ENCODE results near the gene NMU.

GRCh38 chr4:55560096-55560495 lies 76.0 kb downstream of the NMU start:
- TF ChIP-seq, protein P1, sequence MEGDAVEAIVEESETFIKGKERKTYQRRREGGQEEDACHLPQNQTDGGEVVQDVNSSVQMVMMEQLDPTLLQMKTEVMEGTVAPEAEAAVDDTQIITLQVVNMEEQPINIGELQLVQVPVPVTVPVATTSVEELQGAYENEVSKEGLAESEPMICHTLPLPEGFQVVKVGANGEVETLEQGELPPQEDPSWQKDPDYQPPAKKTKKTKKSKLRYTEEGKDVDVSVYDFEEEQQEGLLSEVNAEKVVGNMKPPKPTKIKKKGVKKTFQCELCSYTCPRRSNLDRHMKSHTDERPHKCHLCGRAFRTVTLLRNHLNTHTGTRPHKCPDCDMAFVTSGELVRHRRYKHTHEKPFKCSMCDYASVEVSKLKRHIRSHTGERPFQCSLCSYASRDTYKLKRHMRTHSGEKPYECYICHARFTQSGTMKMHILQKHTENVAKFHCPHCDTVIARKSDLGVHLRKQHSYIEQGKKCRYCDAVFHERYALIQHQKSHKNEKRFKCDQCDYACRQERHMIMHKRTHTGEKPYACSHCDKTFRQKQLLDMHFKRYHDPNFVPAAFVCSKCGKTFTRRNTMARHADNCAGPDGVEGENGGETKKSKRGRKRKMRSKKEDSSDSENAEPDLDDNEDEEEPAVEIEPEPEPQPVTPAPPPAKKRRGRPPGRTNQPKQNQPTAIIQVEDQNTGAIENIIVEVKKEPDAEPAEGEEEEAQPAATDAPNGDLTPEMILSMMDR (conservative IDR thresholded peaks at IDR 0.05; ENCODE audit: low read depth in 2 of 2) = no peak
- no peak for TF ChIP-seq EZH2phosphoT487 (IDR thresholded peaks at IDR 0.05; ENCODE audit: unreplicated experiment)
- no peak for TF ChIP-seq EZH2 (IDR thresholded peaks at IDR 0.05; ENCODE audit: low read depth, unreplicated experiment)
- no peak for TF ChIP-seq CREB1 (CRISPR knock-in tag; IDR thresholded peaks at IDR 0.05; ENCODE audit: low read depth)
- TF ChIP-seq POLR2AphosphoS5 (IDR thresholded peaks at IDR 0.05; ENCODE audit: low read depth) = no peak
- TF ChIP-seq, protein P2, sequence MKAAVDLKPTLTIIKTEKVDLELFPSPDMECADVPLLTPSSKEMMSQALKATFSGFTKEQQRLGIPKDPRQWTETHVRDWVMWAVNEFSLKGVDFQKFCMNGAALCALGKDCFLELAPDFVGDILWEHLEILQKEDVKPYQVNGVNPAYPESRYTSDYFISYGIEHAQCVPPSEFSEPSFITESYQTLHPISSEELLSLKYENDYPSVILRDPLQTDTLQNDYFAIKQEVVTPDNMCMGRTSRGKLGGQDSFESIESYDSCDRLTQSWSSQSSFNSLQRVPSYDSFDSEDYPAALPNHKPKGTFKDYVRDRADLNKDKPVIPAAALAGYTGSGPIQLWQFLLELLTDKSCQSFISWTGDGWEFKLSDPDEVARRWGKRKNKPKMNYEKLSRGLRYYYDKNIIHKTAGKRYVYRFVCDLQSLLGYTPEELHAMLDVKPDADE (IDR thresholded peaks at IDR 0.05) = no peak
- TF ChIP-seq JUNB (IDR thresholded peaks at IDR 0.05; ENCODE audit: unreplicated experiment) = no peak
- TF ChIP-seq, protein P3, sequence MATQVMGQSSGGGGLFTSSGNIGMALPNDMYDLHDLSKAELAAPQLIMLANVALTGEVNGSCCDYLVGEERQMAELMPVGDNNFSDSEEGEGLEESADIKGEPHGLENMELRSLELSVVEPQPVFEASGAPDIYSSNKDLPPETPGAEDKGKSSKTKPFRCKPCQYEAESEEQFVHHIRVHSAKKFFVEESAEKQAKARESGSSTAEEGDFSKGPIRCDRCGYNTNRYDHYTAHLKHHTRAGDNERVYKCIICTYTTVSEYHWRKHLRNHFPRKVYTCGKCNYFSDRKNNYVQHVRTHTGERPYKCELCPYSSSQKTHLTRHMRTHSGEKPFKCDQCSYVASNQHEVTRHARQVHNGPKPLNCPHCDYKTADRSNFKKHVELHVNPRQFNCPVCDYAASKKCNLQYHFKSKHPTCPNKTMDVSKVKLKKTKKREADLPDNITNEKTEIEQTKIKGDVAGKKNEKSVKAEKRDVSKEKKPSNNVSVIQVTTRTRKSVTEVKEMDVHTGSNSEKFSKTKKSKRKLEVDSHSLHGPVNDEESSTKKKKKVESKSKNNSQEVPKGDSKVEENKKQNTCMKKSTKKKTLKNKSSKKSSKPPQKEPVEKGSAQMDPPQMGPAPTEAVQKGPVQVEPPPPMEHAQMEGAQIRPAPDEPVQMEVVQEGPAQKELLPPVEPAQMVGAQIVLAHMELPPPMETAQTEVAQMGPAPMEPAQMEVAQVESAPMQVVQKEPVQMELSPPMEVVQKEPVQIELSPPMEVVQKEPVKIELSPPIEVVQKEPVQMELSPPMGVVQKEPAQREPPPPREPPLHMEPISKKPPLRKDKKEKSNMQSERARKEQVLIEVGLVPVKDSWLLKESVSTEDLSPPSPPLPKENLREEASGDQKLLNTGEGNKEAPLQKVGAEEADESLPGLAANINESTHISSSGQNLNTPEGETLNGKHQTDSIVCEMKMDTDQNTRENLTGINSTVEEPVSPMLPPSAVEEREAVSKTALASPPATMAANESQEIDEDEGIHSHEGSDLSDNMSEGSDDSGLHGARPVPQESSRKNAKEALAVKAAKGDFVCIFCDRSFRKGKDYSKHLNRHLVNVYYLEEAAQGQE (IDR thresholded peaks at IDR 0.05; ENCODE audit: unreplicated experiment) = no peak
- no peak for TF ChIP-seq ZNF331 (CRISPR knock-in tag; IDR thresholded peaks at IDR 0.05; ENCODE audit: low read depth)
- no peak for TF ChIP-seq NANOG (IDR thresholded peaks at IDR 0.05; ENCODE audit: borderline replicate concordance)
- TF ChIP-seq, protein P4, sequence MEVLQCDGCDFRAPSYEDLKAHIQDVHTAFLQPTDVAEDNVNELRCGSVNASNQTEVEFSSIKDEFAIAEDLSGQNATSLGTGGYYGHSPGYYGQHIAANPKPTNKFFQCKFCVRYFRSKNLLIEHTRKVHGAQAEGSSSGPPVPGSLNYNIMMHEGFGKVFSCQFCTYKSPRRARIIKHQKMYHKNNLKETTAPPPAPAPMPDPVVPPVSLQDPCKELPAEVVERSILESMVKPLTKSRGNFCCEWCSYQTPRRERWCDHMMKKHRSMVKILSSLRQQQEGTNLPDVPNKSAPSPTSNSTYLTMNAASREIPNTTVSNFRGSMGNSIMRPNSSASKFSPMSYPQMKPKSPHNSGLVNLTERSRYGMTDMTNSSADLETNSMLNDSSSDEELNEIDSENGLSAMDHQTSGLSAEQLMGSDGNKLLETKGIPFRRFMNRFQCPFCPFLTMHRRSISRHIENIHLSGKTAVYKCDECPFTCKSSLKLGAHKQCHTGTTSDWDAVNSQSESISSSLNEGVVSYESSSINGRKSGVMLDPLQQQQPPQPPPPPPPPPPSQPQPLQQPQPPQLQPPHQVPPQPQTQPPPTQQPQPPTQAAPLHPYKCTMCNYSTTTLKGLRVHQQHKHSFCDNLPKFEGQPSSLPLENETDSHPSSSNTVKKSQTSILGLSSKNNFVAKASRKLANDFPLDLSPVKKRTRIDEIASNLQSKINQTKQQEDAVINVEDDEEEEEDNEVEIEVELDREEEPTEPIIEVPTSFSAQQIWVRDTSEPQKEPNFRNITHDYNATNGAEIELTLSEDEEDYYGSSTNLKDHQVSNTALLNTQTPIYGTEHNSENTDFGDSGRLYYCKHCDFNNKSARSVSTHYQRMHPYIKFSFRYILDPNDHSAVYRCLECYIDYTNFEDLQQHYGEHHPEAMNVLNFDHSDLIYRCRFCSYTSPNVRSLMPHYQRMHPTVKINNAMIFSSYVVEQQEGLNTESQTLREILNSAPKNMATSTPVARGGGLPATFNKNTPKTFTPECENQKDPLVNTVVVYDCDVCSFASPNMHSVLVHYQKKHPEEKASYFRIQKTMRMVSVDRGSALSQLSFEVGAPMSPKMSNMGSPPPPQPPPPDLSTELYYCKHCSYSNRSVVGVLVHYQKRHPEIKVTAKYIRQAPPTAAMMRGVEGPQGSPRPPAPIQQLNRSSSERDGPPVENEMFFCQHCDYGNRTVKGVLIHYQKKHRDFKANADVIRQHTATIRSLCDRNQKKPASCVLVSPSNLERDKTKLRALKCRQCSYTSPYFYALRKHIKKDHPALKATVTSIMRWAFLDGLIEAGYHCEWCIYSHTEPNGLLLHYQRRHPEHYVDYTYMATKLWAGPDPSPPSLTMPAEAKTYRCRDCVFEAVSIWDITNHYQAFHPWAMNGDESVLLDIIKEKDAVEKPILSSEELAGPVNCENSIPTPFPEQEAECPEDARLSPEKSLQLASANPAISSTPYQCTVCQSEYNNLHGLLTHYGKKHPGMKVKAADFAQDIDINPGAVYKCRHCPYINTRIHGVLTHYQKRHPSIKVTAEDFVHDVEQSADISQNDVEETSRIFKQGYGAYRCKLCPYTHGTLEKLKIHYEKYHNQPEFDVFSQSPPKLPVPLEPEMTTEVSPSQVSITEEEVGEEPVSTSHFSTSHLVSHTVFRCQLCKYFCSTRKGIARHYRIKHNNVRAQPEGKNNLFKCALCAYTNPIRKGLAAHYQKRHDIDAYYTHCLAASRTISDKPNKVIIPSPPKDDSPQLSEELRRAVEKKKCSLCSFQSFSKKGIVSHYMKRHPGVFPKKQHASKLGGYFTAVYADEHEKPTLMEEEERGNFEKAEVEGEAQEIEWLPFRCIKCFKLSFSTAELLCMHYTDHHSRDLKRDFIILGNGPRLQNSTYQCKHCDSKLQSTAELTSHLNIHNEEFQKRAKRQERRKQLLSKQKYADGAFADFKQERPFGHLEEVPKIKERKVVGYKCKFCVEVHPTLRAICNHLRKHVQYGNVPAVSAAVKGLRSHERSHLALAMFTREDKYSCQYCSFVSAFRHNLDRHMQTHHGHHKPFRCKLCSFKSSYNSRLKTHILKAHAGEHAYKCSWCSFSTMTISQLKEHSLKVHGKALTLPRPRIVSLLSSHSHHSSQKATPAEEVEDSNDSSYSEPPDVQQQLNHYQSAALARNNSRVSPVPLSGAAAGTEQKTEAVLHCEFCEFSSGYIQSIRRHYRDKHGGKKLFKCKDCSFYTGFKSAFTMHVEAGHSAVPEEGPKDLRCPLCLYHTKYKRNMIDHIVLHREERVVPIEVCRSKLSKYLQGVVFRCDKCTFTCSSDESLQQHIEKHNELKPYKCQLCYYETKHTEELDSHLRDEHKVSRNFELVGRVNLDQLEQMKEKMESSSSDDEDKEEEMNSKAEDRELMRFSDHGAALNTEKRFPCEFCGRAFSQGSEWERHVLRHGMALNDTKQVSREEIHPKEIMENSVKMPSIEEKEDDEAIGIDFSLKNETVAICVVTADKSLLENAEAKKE (CRISPR knock-in tag; IDR thresholded peaks at IDR 0.05) = no peak

Data from GM23338 (cell line).